ENCODE results near the gene C9orf57.
"Not testable (repeated sequence)": the region's sequence is repeated elsewhere in the genome, so short reads cannot be mapped to it uniquely, and the experiment has no call there.

C9orf57 gene

GRCh38 chr9:72060513-72060912 is at the start of gene C9orf57:
Gene C9orf57 (minus strand): TSS chr9:72060613. CDS start chr9:72059331, 1,282 bp downstream.
- Mint-ChIP-seq H3K9me3 (no peaks in the 10 kb centered on the region), H3K27me3 (ENCODE audit: low read depth) (peaks cover 8% of the 10 kb centered on the region)

GRCh38 chr9:72102520-72102919 is 42.1 kb upstream of the C9orf57 start:
- no peak overlapping the region for H3K27ac Mint-ChIP-seq
- H3K4me1 Mint-ChIP-seq: no peaks in the 10 kb centered on the region
- H3K36me3 Mint-ChIP-seq (ENCODE audit: low read depth): no peaks in the 10 kb centered on the region
- no peaks in the 10 kb centered on the region for H3K27me3 Mint-ChIP-seq (ENCODE audit: low read depth)
- TF ChIP-seq CTCF (IDR thresholded peaks at IDR 0.05; ENCODE audit: unreplicated experiment in 3 of 3): no peak
- H3K9me3 Mint-ChIP-seq: peaks cover 14% of the 10 kb centered on the region
- H3K4me3 Mint-ChIP-seq: no peak overlapping the region

More at GRCh38 chr9:72060513-72060912, at the start of gene C9orf57:
- no peak for TF ChIP-seq CTCF (IDR thresholded peaks at IDR 0.05; ENCODE audit: unreplicated experiment in 3 of 3)
- Mint-ChIP-seq H3K4me3 (no peak within 1 kb of the TSS), H3K36me3 (ENCODE audit: low read depth) (no peaks in the 10 kb centered on the region), H3K27ac (no peak within 1 kb of the TSS), H3K4me1 (no peaks in the 10 kb centered on the region)

- H3K9me3 Mint-ChIP-seq: peaks cover 22% of the 10 kb centered on the region
- H3K27ac Mint-ChIP-seq; H3K36me3 Mint-ChIP-seq (ENCODE audit: low read depth); H3K4me3 Mint-ChIP-seq; H3K27me3 Mint-ChIP-seq (ENCODE audit: low read depth); H3K4me1 Mint-ChIP-seq: not testable (repeated sequence)
Measured at GRCh38 chr9:72095520-72095919, 35.1 kb upstream of the C9orf57 start.

- Mint-ChIP-seq H3K9me3 (peaks cover 12% of the 10 kb centered on the region), H3K27me3 (ENCODE audit: low read depth) (no peaks in the 10 kb centered on the region), H3K36me3 (ENCODE audit: low read depth) (no peaks in the 10 kb centered on the region), H3K27ac (no peak overlapping the region), H3K4me3 (no peak overlapping the region), H3K4me1 (peaks cover 20% of the 10 kb centered on the region)
- no peak for TF ChIP-seq CTCF (IDR thresholded peaks at IDR 0.05; ENCODE audit: unreplicated experiment in 3 of 3)
Measured at GRCh38 chr9:72092820-72093219, 32.4 kb upstream of the C9orf57 start.

- Mint-ChIP-seq H3K27ac (peak overlapping the region in 1 of 3 experiments; percentile 28), H3K27me3 (ENCODE audit: low read depth) (no peaks in the 10 kb centered on the region), H3K9me3 (peaks cover 3% of the 10 kb centered on the region), H3K4me3 (peak overlapping the region in 1 of 3 experiments; percentile 8), H3K36me3 (ENCODE audit: low read depth) (no peaks in the 10 kb centered on the region), H3K4me1 (peaks cover 20% of the 10 kb centered on the region)
- no peak for TF ChIP-seq CTCF (IDR thresholded peaks at IDR 0.05; ENCODE audit: unreplicated experiment in 3 of 3)
Measured at GRCh38 chr9:72089451-72090130, 29.2 kb upstream of the C9orf57 start.

GRCh38 chr9:72082536-72082935 is 22.1 kb upstream of the C9orf57 start:
- H3K27ac Mint-ChIP-seq: no peak overlapping the region
- H3K9me3 Mint-ChIP-seq: no peaks in the 10 kb centered on the region
- no peak overlapping the region for H3K4me3 Mint-ChIP-seq
- no peak for TF ChIP-seq CTCF (IDR thresholded peaks at IDR 0.05; ENCODE audit: unreplicated experiment in 3 of 3)
- H3K27me3 Mint-ChIP-seq (ENCODE audit: low read depth): no peaks in the 10 kb centered on the region
- no peaks in the 10 kb centered on the region for H3K36me3 Mint-ChIP-seq (ENCODE audit: low read depth)
- peaks cover 5% of the 10 kb centered on the region for H3K4me1 Mint-ChIP-seq

- not testable (repeated sequence) for H3K4me3 Mint-ChIP-seq; H3K36me3 Mint-ChIP-seq (ENCODE audit: low read depth); H3K4me1 Mint-ChIP-seq; H3K27ac Mint-ChIP-seq; H3K27me3 Mint-ChIP-seq (ENCODE audit: low read depth)
- peaks cover 37% of the 10 kb centered on the region for H3K9me3 Mint-ChIP-seq
Measured at GRCh38 chr9:72074666-72075065, 14.3 kb upstream of the C9orf57 start.

All from nephron (organoid).